Mucosa of stomach (tissue), 1 donor: ENCODE data around the gene CLEC6A.
"Not testable (repeated sequence)": the region's sequence is repeated elsewhere in the genome, so short reads cannot be mapped to it uniquely, and the experiment has no call there.

Experiments used
- H3K27me3 ChIP-seq: one replicate; pipeline ENCODE4 v1.7.0; 2013; ENCODE audit warnings: mild to moderate bottlenecking, low read length; ENCODE audit not compliant: control insufficient read depth, insufficient read depth
- H3K36me3 ChIP-seq: one replicate; pipeline ENCODE4 v1.7.0; 2013; ENCODE audit warnings: low read length; ENCODE audit not compliant: control insufficient read depth, insufficient read depth
- H3K4me1 ChIP-seq: one replicate; pipeline ENCODE4 v1.7.0; 2013; ENCODE audit warnings: mild to moderate bottlenecking, low read length; ENCODE audit not compliant: control insufficient read depth, insufficient read depth
- H3K4me3 ChIP-seq: one replicate; pipeline ENCODE4 v1.7.0; 2013; ENCODE audit warnings: low read length
- H3K9ac ChIP-seq: one replicate; pipeline ENCODE4 v1.7.0; 2013; ENCODE audit warnings: mild to moderate bottlenecking, low read length, moderate library complexity
- H3K9me3 ChIP-seq: one replicate; pipeline ENCODE4 v1.7.0; 2013; ENCODE audit warnings: mild to moderate bottlenecking, low read length, moderate library complexity; ENCODE audit not compliant: control insufficient read depth
- donor health status: Pancreatic carcinoma.

The CLEC6A gene

GRCh38 chr12:8455727-8456360 lies at the start of gene CLEC6A:
Gene CLEC6A (plus strand): TSS chr12:8455962. CDS start chr12:8456112, 150 bp downstream.
- no peak within 1 kb of the TSS for H3K9ac ChIP-seq
- no peak within 1 kb of the TSS for H3K4me3 ChIP-seq
- H3K36me3 ChIP-seq, result no peaks in the 10 kb centered on the region
- no peaks in the 10 kb centered on the region for H3K9me3 ChIP-seq
- no peaks in the 10 kb centered on the region for H3K27me3 ChIP-seq
- H3K4me1 ChIP-seq, result no peaks in the 10 kb centered on the region

DNA sequence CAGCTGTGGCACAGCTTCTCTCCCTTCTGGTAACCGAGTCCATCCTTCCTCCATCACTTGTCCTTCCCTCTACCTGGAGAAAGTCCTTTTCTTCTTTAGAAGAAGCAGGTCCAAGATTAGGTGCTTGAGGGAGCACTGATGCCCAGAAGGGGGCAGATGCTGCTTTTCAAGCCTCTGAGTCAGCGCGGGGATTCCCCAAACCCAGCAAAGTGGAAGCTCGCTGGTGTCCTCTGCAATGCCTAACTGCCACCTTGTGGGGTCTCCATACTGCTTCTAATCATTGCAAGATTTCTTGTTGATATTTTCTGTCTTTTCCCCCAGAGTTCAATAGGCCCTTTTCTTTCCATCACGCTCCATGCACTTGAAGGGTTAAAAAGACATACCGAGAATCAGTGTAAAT lies 36.2 kb upstream of the CLEC6A start:
- not testable (repeated sequence) for H3K9me3 ChIP-seq, H3K36me3 ChIP-seq, H3K4me1 ChIP-seq, H3K9ac ChIP-seq, H3K4me3 ChIP-seq, H3K27me3 ChIP-seq

DNA sequence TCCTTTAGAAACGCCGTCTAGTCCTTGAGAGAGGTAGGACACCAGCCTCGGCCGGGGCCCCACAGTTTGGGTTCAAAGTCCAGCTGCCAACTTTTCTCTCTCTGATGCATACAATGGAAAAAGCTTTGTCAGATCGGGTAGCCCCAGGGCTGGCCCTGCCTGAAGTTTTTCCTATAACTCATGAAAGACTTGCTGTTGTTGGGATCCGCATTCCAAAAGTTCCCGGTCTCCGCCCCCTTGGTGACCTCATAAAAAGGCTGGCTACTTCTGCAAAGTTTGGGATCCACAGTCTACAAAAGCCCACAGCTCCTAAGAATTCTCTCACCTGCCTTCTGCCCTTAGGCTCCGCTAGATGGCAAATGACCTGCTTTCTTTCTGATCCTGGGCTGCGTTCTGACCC lies 35.3 kb upstream of the CLEC6A start:
- Histone ChIP-seq H3K9ac (no peak overlapping the region), H3K9me3 (no peaks in the 10 kb centered on the region), H3K27me3 (no peaks in the 10 kb centered on the region), H3K4me3 (no peak overlapping the region), H3K4me1 (no peaks in the 10 kb centered on the region), H3K36me3 (no peaks in the 10 kb centered on the region)

GRCh38 chr12:8444536-8445278 lies 11.1 kb upstream of the CLEC6A start:
- not testable (repeated sequence) for H3K4me1 ChIP-seq

GRCh38 chr12:8445731-8446130 lies 10.0 kb upstream of the CLEC6A start:
- no peak overlapping the region for H3K4me3 ChIP-seq
- no peaks in the 10 kb centered on the region for H3K27me3 ChIP-seq
- H3K4me1 ChIP-seq, result no peaks in the 10 kb centered on the region
- no peaks in the 10 kb centered on the region for H3K36me3 ChIP-seq
- no peak overlapping the region for H3K9ac ChIP-seq
- H3K9me3 ChIP-seq, result no peaks in the 10 kb centered on the region

More at GRCh38 chr12:8444536-8445278, 11.1 kb upstream of the CLEC6A start:
- not testable (repeated sequence) for H3K27me3 ChIP-seq, H3K9ac ChIP-seq, H3K4me3 ChIP-seq, H3K9me3 ChIP-seq, H3K36me3 ChIP-seq

DNA sequence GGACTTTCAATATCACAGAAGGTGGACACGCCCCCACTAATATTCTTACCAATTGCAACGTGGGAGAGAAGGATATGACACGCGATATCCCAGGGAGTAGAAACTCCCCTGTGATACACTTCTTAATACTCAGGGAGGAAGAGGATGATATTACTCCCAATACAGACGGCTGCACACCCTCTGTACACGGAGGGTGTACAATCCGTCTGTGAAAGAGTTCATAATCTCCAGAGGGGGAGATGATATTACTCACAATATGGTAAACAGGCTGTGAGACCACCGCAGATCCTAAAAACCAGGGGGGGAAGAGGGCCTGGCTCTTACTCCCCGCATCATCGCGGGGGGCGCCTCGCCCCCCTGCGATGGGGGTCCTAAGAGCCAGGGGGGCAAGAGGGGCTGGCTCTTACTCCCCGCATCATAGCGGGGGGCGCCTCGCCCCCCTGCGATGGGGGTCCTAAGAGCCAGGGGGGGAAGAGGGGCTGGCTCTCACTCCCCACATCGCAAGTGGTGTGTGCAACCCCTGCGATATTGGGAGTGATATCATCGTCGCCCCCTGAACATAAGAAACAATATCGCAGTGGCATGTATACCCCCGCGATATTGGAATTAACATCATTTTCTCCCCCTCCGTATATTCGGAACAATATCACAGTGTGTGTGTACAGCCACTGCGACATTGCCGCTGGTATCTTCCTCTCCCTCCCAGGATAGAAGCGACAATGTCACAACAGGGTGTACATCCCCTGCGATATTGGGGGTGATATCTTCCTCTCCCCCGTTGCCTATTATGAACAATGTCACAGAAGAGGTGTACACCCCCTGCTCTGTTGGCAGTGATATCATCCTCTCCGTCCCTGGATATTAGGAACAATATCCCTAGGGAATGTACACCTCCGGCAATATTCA lies 8.9 kb upstream of the CLEC6A start:
- Histone ChIP-seq H3K9me3 (no peaks in the 10 kb centered on the region), H3K4me3 (no peak overlapping the region), H3K27me3 (no peaks in the 10 kb centered on the region), H3K4me1 (no peaks in the 10 kb centered on the region), H3K9ac (no peak overlapping the region), H3K36me3 (no peaks in the 10 kb centered on the region)

- Histone ChIP-seq H3K27me3 (no peaks in the 10 kb centered on the region), H3K4me3 (no peak overlapping the region), H3K9me3 (no peaks in the 10 kb centered on the region), H3K4me1 (no peaks in the 10 kb centered on the region), H3K36me3 (no peaks in the 10 kb centered on the region), H3K9ac (no peak overlapping the region)
Measured at GRCh38 chr12:8449355-8449859, 6.4 kb upstream of the CLEC6A start.

- H3K4me3 ChIP-seq, result no peak overlapping the region
- no peaks in the 10 kb centered on the region for H3K27me3 ChIP-seq
- no peaks in the 10 kb centered on the region for H3K9me3 ChIP-seq
- no peak overlapping the region for H3K9ac ChIP-seq
- H3K36me3 ChIP-seq, result no peaks in the 10 kb centered on the region
- H3K4me1 ChIP-seq, result no peaks in the 10 kb centered on the region
Measured at GRCh38 chr12:8452036-8452435, 3.7 kb upstream of the CLEC6A start.

GRCh38 chr12:8453021-8453513 lies 2.7 kb upstream of the CLEC6A start:
- Histone ChIP-seq H3K36me3 (no peaks in the 10 kb centered on the region), H3K4me1 (no peaks in the 10 kb centered on the region), H3K4me3 (no peak overlapping the region), H3K9ac (no peak overlapping the region), H3K27me3 (no peaks in the 10 kb centered on the region), H3K9me3 (no peaks in the 10 kb centered on the region)

GRCh38 chr12:8453796-8454195 lies 2.0 kb upstream of the CLEC6A start:
- Histone ChIP-seq H3K4me3 (no peak overlapping the region), H3K4me1 (no peaks in the 10 kb centered on the region), H3K9ac (no peak overlapping the region), H3K36me3 (no peaks in the 10 kb centered on the region), H3K9me3 (no peaks in the 10 kb centered on the region), H3K27me3 (no peaks in the 10 kb centered on the region)

DNA sequence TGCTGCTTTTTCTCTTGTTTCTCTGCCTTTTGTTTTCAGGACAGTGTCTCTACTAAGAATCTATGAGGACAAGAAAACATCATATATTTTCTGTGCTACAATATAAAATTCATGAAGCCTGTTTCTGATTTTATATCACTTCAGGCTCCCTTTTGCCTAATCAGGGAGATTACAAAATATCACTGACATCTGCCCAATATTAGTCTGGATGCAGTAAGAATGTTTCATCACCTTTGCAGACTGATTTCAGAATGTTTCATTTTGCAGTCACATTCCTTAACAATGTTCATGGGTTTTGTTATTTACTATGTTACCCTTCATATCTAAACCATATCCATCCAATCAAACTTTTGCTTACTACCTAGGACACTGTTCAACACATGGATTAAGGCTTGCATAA lies 491 bp upstream of the CLEC6A start:
- Histone ChIP-seq H3K36me3 (no peaks in the 10 kb centered on the region), H3K4me3 (no peak overlapping the region), H3K9ac (no peak overlapping the region), H3K27me3 (no peaks in the 10 kb centered on the region), H3K9me3 (no peaks in the 10 kb centered on the region), H3K4me1 (no peaks in the 10 kb centered on the region)

- no peaks in the 10 kb centered on the region for H3K36me3 ChIP-seq
- no peaks in the 10 kb centered on the region for H3K27me3 ChIP-seq
- no peak overlapping the region for H3K4me3 ChIP-seq
- no peak overlapping the region for H3K9ac ChIP-seq
- no peaks in the 10 kb centered on the region for H3K9me3 ChIP-seq
- H3K4me1 ChIP-seq, result no peaks in the 10 kb centered on the region
Measured at GRCh38 chr12:8461426-8461825, 5.7 kb downstream of the CLEC6A start.
